T-helper 9 cell (primary cell): Measurements from ENCODE around the gene PPP1R13B.
"Not testable (repeated sequence)": the region's sequence is repeated elsewhere in the genome, so short reads cannot be mapped to it uniquely, and the experiment has no call there.

Source experiments
- DNase-seq: peaks from one replicate; pipeline ENCODE4 v3.0.0-alpha.2; 2020

PPP1R13B gene

GRCh38 chr14:103695296-103696069 is 151.9 kb downstream of the PPP1R13B start:
- DNase-seq, result no peak

- DNase-seq, result no peak
Observed at GRCh38 chr14:103694572-103695026, 152.8 kb downstream of the PPP1R13B start.

GRCh38 chr14:103693515-103693914 is 153.9 kb downstream of the PPP1R13B start:
- no peak for DNase-seq

- no peak for DNase-seq
Observed at GRCh38 chr14:103692871-103693270, 154.5 kb downstream of the PPP1R13B start.

- DNase-seq, result no peak
Observed at GRCh38 chr14:103692159-103692558, 155.2 kb downstream of the PPP1R13B start.

- DNase-seq, result not testable (repeated sequence)
Observed at GRCh38 chr14:103691655-103692054, 155.7 kb downstream of the PPP1R13B start.

GRCh38 chr14:103690332-103690731 is 157.0 kb downstream of the PPP1R13B start:
- no peak for DNase-seq

- no peak for DNase-seq
Observed at GRCh38 chr14:103688906-103689902, 158.2 kb downstream of the PPP1R13B start.

GRCh38 chr14:103688441-103688840 is 158.9 kb downstream of the PPP1R13B start:
- DNase-seq, result no peak

GRCh38 chr14:103687712-103688111 is 159.7 kb downstream of the PPP1R13B start:
- DNase-seq, result no peak

- no peak for DNase-seq
Observed at GRCh38 chr14:103686831-103687485, 160.4 kb downstream of the PPP1R13B start.

GRCh38 chr14:103685276-103686211 is 161.8 kb downstream of the PPP1R13B start:
- DNase-seq, result no peak

- DNase-seq, result no peak
Observed at GRCh38 chr14:103684871-103685270, 162.5 kb downstream of the PPP1R13B start.

- DNase-seq, result no peak
Observed at GRCh38 chr14:103684471-103684870, 162.9 kb downstream of the PPP1R13B start.
